NOMO-1 (cell line): ENCODE measurements around the gene IRX5.
A peak's percentile ranks its signal among the peaks of the same experiment; 100 is the strongest.

ENCODE experiments used
- DNase-seq, 2 experiments: peaks; one replicate each; lab custom pipeline; 2025; ENCODE audit not compliant: unreplicated experiment in 2 of 2; lab: John Stamatoyannopoulos, UW

Gene IRX5

DNA sequence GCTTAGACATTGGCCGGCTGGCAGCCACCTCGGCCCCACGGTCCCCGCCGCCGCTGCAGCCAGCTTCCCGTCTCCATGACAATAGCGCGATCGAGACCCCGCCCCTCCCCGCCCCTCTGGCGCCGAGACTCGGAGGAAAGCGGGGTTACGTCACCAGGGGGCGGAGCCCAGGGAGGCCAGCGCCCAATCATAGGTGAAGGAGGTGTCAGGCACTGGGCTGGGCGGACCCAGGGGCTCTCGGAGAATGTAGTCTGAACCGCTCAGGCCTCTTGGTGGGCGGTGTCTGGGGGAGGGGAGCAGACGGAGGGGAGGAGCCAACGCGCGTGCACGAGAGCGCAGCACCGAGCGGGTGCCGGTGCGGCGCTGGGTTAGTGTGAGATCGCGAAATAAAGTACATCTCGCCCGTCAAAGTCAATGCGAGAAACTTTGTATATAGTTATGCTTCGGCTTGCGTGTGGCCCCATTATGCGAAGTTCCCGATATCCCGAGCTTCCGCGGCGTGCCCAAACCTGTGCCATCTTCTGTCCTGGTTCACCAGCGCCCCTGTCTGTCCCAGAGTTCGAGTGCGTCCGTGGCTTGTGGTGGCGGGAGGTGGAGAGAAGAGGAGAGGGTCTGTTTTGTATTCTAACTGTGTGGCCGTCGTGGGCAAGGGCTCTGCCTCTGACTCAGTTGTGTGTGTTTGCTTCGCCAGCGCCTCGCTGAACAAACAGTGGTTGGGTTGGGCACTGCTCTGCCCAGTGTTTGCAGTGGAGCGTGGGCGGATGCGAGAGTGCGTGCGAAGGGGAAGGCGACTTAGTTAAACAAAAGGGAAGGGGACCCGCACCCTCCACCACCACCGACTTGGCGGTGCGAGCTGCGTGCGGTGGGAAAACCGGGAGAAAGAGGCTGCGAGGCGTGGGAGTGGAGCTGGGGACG, 1.3 kb upstream of the IRX5 start:
- peak; percentile 98 to 99 for DNase-seq

DNA sequence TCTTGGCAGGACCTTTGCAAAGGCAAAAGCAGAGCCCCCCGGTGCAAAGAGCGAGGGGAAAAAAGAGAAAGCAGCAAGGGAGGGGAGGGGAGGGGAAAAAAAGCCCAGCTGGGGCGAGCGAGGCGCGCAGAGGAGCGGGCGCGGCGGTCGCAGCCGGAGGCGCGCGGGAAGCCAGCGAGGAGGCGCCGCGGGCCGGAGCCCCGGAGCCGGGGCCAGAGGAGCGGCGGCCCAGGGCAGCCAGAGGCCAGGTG, 129 bp downstream of the IRX5 start:
- DNase-seq = no peak

DNA sequence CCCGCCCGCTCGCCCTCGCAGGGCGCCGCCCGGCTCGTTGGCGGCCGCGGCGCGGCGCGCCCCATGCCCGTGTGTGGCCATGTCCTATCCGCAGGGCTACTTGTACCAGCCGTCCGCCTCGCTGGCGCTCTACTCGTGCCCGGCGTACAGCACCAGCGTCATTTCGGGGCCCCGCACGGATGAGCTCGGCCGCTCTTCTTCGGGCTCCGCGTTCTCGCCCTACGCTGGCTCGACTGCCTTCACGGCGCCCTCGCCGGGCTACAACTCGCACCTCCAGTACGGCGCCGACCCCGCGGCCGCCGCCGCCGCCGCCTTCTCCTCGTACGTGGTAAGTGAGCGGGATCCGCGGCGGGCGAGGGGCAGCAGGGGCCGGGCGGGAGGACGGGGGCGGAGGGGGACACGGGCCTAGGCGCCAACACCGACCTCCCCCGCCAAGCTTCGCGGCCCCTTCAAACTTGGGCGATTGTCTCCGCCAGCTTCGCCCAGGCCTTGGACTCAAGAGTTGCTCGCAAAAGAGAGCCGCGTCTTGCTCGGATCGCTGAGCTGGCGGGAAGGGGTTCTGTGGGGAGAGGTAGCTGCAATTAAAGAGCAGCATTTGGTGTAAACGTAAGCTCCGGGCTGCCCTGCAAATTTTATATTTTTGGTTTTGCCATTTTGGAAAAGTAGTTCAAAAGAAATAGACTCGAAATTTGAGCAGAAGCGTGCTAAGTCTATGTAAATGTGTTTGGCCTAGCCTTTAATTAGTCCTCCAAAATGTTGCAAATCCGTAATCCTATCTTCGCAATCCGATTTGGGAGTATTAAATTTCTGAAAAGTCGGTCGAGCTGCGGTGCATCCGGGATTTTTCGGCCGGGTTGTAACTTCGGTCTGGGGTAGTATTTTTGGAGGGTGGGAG, 702 bp downstream of the IRX5 start:
- peak; percentile 19 to 27 for DNase-seq

DNA sequence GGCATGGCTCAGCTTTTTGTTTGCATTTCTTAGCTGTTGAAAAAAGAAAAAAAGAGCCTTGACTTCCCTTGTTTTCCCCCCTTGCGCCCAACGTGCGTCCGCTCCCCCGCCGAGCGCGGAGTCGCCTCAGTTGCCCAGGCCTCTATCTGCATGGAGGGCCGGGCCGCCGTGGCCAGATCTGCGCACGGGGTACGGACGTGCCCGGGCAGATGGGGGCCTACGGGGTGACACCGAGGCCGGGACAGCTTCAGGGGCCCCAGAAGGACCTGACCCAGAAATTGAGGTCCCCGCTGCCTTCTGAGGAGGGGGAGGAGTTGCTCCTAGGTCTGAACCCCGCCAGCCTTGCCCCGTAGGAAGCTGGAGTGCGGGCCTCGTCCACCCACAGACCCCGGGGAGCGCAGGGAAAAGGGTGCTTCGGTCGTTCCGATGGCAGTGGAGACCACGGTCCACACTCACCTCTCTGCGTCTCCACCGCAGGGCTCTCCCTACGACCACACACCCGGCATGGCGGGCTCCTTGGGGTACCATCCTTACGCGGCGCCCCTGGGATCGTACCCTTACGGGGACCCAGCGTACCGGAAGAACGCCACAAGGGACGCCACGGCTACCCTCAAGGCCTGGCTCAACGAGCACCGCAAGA, 1.5 kb downstream of the IRX5 start:
- no peak for DNase-seq

DNA sequence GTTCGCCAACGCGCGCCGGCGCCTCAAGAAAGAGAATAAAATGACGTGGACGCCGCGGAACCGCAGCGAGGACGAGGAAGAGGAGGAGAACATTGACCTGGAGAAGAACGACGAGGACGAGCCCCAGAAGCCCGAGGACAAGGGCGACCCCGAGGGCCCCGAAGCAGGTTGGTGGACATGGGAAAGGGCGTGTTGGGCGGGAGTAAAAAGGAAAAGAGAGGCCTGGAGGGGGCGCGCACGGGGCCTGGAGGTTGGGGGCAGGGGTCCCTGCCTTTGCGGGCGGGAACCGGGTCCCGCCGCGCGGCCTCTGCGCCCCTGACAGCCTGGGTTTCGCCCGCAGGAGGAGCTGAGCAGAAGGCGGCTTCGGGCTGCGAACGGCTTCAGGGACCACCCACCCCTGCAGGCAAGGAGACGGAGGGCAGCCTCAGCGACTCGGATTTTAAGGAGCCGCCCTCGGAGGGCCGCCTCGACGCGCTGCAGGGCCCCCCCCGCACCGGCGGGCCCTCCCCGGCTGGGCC, 2.1 kb downstream of the IRX5 start:
- no peak for DNase-seq

DNA sequence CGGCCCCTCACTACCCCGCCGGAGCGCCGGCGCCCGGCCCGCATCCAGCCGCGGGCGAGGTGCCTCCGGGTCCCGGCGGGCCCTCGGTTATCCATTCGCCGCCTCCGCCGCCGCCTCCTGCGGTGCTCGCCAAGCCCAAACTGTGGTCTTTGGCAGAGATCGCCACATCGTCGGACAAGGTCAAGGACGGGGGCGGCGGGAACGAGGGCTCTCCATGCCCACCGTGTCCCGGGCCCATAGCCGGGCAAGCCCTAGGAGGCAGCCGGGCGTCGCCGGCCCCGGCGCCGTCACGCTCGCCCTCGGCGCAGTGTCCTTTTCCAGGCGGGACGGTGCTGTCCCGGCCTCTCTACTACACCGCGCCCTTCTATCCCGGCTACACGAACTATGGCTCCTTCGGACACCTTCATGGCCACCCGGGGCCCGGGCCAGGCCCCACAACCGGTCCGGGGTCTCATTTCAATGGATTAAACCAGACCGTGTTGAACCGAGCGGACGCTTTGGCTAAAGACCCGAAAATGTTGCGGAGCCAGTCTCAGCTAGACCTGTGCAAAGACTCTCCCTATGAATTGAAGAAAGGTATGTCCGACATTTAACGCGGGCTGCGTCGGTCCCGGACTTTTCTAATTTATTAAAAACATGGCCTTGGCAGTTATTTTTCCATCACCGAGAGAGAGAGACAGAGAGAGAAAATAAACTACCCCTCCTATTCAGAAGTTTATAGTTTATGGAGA, 2.8 kb downstream of the IRX5 start:
- DNase-seq = no peak

DNA sequence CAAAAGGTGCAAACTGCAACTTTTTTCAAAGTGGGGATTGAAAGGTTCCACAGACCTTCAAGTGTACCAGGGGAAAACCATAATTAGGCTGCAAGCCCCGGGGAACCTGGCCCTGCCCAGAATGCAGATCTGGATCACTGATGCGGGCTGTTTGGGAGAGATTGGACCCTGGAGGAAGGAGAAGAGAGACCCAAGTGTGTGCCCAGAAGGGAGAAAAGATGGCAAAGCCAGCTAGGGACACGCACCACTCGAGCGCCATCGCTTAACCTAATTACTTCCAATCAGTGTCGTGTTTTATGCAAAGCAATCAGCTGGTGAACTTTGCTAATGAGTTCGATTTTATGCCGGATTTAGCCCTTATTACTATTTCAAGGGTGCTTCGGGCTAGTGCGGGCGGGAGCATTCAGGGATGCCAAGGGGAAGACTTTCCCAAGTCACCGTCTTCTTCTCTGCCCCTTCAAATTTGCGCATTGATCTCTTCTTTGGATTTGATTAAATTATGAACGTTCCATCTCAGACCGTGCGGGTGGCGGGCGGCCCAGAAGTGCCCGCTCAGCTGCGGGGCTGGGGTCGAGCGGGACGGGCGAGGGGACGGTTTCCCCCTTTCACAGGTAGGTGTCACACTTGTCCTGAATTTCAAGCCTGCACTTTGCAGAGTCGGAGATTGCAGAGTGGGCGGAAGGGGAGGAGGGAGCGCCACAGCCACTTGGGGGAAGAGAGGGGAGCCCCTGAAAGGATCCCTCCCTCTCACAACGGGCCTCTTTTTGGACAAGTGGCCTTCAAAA, 4.0 kb downstream of the IRX5 start:
- no peak for DNase-seq

DNA sequence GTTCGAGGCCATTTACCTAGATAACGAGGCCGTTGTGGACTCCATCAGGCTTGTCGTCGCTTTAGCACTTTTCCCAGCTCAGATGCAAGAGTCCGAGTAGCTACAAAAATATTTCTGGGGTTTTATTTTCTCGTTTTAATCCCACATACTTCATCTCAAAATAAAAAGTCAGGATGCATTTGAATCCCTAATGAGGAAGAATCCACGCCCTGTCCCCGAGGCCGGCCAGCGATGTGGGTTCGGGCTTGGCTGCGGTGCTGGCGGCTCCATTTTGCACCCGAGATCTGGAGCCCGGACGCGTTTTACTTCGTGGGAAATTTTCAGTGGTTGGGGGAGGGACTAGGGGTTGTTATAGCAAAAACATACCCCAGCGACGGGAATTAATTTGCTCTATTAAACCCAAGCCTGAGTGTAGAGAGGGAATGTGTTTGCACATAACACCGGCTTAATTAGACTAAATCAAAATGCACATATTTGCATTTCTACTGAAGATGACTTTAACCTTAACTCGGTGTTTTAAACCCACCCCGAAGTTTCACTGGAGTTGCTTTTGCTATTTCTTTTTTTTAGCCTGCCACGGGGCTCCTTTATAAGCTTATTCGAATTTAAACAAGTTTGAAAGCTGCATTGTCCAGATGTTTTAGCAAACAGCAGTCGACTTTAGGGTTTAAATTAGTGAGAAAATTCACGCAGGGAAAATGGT, 4.8 kb downstream of the IRX5 start:
- DNase-seq = no peak

DNA sequence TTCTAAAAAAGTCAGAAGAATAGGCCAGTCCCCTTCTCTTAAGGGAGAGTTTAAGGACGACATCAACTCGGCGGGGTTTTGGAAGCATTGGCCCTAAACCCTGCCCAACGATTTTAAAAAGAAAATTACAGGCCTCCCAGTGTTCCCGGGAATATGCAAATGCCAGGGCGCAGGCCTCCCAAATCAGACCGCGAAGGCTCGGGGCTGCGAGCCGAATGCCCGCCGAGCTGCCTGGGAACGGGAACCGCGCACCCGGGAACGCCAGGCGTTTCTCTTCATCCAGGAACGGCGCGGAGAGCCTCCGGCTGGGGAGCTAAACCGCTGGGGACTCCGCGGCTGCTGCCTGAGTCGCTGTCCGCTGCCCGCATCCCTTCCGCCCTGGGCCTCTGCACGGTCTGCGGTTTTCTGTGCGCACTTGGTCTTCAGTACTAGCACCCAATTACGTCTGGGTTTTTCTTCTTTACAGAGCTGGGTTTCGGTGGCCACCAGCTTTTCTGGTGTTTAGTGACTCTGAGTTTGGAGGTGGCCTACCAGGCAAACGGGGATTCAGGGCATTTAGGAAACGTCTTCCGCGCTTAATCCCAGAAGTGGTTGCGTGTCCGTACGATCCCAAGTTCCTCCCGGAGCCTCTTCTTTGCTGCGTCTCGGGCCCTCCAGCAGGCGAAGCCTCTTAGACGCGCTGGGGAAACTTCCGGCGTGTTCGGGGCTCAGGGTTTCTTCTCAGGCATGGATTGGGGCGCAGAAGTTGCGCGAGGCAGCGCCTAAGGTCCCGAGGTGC, 5.7 kb downstream of the IRX5 start:
- peak in 1 of 2 experiments; percentile 16 for DNase-seq

DNA sequence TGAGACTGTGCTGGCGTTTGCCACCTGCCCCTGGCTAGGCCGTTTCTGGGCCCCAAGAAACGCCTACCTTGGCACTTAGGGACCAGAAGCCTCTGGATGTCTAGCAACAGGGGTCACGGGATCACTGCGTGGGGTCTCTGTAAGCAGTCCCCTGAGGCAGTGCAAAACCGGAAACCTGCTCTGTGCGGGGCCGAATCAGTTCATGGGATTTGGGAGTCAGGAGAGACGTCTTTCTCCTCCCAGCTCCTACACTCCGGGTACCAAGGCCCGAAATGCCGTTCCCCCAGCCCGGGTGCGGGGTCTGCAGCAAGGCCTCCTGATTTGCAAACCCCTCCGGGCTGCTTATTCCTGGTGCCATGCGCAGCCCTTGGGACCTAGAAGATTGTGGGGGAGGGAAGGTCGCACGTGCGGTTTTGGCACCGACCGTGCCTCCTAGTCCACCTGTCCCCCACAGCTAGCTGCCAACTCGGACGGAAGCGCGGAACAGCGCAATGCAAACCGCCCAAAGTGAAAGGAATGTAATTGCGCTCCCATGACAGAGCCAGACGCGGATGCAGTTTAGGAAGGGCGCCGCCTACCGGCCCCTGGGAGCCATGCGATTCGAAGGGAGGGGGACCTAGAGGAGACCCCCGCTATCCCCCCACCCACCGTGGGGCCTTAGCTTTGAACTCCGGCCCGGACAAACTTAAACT, 6.5 kb downstream of the IRX5 start:
- peak; percentile 4 to 14 for DNase-seq

DNA sequence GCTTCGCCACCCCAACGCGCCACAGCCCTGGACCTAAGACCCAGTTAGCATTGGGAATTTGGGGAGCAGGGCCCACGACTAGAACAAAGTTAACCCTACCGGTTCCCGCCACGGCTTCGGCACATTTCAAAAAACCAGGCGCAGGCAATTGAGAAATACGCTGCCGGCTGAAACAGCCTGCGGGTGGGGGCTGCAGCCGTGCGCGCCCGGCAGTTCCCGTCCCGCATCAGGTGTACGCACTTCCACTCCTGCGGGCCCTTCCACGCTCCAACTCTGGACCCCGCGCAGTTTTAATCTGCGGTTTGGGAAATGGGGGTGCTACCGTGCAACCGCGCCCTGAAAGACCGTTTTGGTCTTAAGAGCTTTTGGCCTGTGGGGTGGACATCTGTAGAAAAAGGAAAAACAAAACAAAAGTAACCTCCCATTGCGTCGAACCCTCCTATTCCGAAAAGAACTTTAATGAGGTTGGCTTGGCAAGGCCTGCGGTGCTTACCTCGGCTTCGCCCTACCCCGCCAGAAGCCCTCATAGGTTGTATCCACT, 7.1 kb downstream of the IRX5 start:
- no peak for DNase-seq

DNA sequence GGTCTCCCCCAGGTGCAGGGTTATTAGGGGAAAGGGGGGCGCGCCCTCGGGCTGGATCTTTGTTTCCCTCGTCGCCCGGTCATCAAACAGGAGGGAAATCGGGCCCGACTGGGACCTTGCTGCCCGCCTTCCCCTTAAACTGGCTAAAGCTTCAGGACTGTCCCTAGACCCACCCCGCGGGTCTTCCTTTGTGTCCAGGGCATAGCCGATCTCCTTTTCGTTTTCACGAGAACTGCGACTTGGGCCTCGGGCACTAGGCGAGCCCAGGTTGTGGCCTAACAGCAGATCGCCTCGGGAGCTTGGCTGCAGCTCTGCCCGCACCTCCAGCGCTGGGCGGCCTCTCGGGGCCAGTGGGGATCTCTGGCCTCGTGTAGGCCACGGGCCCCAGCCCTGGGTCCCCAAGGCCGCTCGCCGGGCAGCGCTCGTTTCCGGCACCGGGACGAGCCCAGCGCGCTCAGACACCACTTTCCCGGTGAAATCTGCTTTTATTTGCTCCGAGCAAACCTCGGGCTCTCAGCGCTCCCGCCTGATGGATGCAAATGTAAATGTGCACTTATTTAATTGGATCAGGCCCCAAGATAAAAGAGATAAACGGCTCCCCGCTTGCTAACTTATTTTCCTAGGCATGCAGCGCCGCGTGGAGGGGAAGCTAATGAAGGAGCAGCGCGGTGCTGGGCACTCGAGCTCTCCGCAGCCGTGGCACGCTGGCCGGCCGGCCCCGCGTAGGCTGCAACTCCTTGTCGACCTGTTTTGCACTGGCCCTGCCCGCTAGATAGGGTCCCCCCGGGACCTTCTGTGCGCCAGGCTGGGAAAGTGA, 7.8 kb downstream of the IRX5 start:
- DNase-seq = no peak

DNA sequence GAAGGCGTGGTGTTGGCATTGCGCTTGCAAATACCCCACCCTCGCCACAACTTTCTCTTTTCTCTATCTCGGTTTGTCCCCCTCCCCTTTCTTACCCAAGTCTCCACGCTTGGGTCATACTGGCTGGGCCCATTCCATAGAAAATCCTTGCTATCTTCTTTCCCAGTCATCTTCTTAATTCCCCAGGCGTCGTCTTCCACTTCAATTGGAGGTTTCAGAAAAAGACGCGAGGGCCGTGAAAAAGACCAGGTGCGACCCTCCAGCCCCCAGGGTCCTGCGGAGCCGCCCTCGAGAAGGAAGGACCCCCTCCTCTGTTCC, 8.3 kb downstream of the IRX5 start:
- DNase-seq = no peak

DNA sequence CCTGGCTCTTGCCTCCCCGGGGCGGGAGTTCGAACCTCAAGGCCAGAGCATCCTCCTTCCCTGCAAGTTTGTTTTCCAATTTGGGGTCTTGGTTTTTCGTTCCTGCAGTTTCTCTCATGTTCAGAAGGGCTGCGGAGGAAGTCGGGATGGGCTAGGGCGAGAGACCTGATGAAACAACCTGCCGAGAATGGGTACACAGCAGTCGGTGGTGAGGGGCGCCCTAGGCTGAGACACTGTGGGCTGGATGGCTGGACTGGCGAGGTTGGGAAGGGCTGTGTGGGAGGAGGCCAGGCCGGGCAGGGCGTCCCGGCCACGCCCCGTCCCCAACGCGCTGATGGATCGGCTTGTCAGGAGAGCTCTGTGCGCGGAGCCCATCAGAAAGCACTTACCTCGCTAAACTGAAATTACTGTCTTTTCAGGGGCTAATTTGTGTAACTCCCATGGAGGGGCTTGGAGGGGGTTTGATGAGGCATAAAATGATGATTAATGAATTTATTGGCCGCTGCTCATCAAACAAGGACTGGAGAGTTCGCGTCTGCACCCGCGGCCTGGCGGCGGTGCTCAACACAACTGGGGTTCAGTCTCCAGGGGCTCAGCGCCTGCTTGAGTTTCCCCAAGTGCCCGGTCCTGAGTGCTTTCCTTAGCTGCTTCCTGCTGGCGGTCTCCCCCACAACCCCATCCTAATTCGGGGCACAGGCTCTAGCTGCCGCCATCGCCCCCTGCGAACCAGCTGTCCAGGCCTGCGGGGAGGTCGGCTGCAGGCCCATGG, 9.0 kb downstream of the IRX5 start:
- DNase-seq = no peak

DNA sequence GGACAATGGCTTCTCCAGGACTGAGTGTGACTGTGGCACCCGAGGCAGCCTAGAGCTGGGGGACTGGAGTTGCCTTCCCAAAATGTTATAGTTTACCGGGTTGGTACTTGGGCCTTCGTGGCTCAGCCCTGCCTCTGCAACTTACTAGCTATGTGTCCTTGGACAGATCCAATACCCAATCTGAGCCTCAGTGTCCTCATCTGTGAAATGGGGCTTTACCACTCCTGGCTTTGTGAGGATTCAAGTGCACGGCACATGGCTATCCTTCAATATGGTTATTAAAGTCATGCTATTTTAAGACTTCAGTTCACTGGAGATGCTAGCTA, 9.6 kb downstream of the IRX5 start:
- no peak for DNase-seq

DNA sequence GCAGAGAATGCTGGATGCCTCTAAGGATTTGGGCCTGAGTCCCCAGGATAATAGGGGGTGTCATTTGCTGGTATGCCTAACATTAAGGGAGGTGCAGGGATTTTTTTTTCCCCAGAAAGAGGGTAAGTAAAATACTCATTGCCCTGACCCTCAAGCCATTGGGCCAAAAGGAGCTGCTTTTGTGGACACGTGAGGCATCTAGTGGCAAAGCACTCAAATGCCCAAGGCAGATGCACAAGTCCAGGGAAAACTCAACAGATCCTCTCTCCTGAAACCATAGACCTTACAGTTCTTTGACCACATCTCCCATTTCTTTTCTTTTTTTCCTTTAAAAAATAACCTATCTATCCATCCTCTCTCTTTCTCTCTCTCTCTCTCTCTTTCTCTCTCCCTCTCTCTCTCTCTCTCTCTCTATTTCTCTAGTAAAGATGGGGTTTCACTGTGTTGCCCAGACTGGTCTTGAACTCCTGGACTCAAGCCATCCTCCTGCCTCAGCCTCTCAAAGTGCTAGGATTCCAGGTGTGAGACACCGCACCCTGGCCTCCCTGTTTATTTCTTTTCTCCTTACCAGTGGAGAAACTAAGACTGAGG, 11.8 kb downstream of the IRX5 start:
- DNase-seq = no peak
